A673 (cell line): ENCODE measurements around the gene KRTAP10-11. TPM values are rescaled to one million over a fixed set of nuclear protein-coding genes. Genes with fewer than 3 reads are reported as not detected.

Experiments used
- BruUV-seq: library from RNA; stranded (reverse); fragments of 400-500 nt; replicated peaks from 2 replicates; lab custom pipeline; 2021; lab: Mats Ljungman, UMichigan
- CTCF ChIA-PET: fragments of 300-600 bp; sonication (Branson Sonifier 250); formaldehyde crosslinking; loops from one replicate; lab custom pipeline; 2022; ENCODE audit warnings: antibody characterized with exemption; lab: Charles Lee
- POLR2A ChIA-PET: fragments of 300-600 bp; sonication (Branson Sonifier 250); formaldehyde crosslinking; loops from one replicate; lab custom pipeline; 2022; ENCODE audit warnings: antibody characterized with exemption; ENCODE audit not compliant: low non-redundant PET; lab: Charles Lee
- DNase-seq: peaks from one replicate; pipeline ENCODE4 v3.0.0-alpha.2; 2015; ENCODE audit warnings: low spot score
- H3K27ac ChIP-seq: fragments of 200-600 bp; sonication (generic); 2 replicates; pipeline ENCODE4 v1.5.1; 2016; ENCODE audit warnings: mixed run types, low read depth, mild to moderate bottlenecking, mixed read lengths, antibody characterized with exemption, low read length; ENCODE audit not compliant: poor library complexity, severe bottlenecking
- H3K27me3 ChIP-seq: fragments of 200-600 bp; sonication (generic); replicated peaks from 2 replicates; pipeline ENCODE4 v1.6.1; 2017; ENCODE audit warnings: mixed run types, low read depth, mild to moderate bottlenecking, mixed read lengths, antibody characterized with exemption, low read length; ENCODE audit not compliant: insufficient read depth, poor library complexity
- H3K36me3 ChIP-seq: fragments of 200-600 bp; sonication (generic); 2 replicates; pipeline ENCODE4 v1.6.1; 2016; ENCODE audit warnings: mixed run types, mild to moderate bottlenecking, mixed read lengths, antibody characterized with exemption, low read length; ENCODE audit not compliant: insufficient read depth, poor library complexity, severe bottlenecking
- H3K4me1 ChIP-seq: fragments of 200-600 bp; sonication (generic); 2 replicates; pipeline ENCODE4 v1.6.1; 2017; ENCODE audit warnings: mixed run types, mild to moderate bottlenecking, mixed read lengths, antibody characterized with exemption, low read length; ENCODE audit not compliant: insufficient read depth, poor library complexity, severe bottlenecking
- H3K4me3 ChIP-seq: fragments of 200-600 bp; sonication (generic); 2 replicates; pipeline ENCODE4 v1.5.1; 2016; ENCODE audit warnings: low read depth, mixed run types, mild to moderate bottlenecking, mixed read lengths, low read length; ENCODE audit not compliant: poor library complexity, severe bottlenecking
- H3K9me3 ChIP-seq: fragments of 200-600 bp; sonication (generic); 2 replicates; pipeline ENCODE4 v1.6.1; 2016; ENCODE audit warnings: mixed run types, low read depth, mild to moderate bottlenecking, mixed read lengths, antibody characterized with exemption, low read length; ENCODE audit not compliant: poor library complexity, severe bottlenecking
- EZH2 ChIP-seq: fragments of 200-600 bp; sonication (generic); IDR thresholded peaks from 2 replicates; pipeline ENCODE4 v1.6.1; 2017; ENCODE audit warnings: borderline replicate concordance, low read depth, mild to moderate bottlenecking, mixed read lengths, antibody characterized with exemption, low read length; ENCODE audit not compliant: poor library complexity, severe bottlenecking
- intact Hi-C: fragments of 100-400 bp; cut with micrococcal nuclease; formaldehyde crosslinking; loops from one replicate; pipeline ENCODE4 v1.10.0; 2022; ENCODE audit not compliant: unreplicated experiment
- total RNA-seq: library from RNA; stranded (reverse); gene quantifications from 2 replicates; pipeline ENCODE4 v1.2.3, GENCODE V29; 2021
- TF ChIP-seq, protein P1 (sequence below): fragments of 300-800, 200-600 bp; sonication (generic); conservative IDR thresholded peaks from 2 replicates; pipeline ENCODE4 v1.5.1; 2017; ENCODE audit warnings: low read depth, mild to moderate bottlenecking, antibody characterized with exemption, low read length, moderate library complexity, mixed read lengths

The KRTAP10-11 gene
- total RNA-seq, 1 experiment from 2014 or later, result not detected

GRCh38 chr21:44695641-44696040 is 49.4 kb downstream of the KRTAP10-11 start:
- Histone ChIP-seq H3K4me1 (peaks cover 4% of the 10 kb centered on the region), H3K36me3 (no peaks in the 10 kb centered on the region), H3K27ac (no peak overlapping the region), H3K9me3 (peaks cover 23% of the 10 kb centered on the region), H3K4me3 (no peak overlapping the region), H3K27me3 (no peaks in the 10 kb centered on the region)
- ChIA-PET POLR2A (no interaction called here), CTCF (no interaction called here)
- TF ChIP-seq, protein P1, sequence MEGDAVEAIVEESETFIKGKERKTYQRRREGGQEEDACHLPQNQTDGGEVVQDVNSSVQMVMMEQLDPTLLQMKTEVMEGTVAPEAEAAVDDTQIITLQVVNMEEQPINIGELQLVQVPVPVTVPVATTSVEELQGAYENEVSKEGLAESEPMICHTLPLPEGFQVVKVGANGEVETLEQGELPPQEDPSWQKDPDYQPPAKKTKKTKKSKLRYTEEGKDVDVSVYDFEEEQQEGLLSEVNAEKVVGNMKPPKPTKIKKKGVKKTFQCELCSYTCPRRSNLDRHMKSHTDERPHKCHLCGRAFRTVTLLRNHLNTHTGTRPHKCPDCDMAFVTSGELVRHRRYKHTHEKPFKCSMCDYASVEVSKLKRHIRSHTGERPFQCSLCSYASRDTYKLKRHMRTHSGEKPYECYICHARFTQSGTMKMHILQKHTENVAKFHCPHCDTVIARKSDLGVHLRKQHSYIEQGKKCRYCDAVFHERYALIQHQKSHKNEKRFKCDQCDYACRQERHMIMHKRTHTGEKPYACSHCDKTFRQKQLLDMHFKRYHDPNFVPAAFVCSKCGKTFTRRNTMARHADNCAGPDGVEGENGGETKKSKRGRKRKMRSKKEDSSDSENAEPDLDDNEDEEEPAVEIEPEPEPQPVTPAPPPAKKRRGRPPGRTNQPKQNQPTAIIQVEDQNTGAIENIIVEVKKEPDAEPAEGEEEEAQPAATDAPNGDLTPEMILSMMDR, result no peak
- TF ChIP-seq EZH2, result no peak
- no peak for DNase-seq
- intact Hi-C loops, result no loop called here
- BruUV-seq, result no TSS peak

- intact Hi-C loops, result no loop called here
- ChIA-PET CTCF (no interaction called here), POLR2A (no interaction called here)
- Histone ChIP-seq H3K27ac (no peak overlapping the region), H3K4me1 (peaks cover 3% of the 10 kb centered on the region), H3K9me3 (peaks cover 23% of the 10 kb centered on the region), H3K27me3 (no peaks in the 10 kb centered on the region), H3K36me3 (no peaks in the 10 kb centered on the region), H3K4me3 (no peak overlapping the region)
- TF ChIP-seq, protein P1, result no peak
- no peak for TF ChIP-seq EZH2
- DNase-seq, result no peak
- no TSS peak for BruUV-seq
Observed at GRCh38 chr21:44696572-44696971, 50.4 kb downstream of the KRTAP10-11 start.

Other genes with a start within 250 kb of the KRTAP10-11 start
- 1.5 and 3.1 TPM in 2 replicates for gene LRRC3, start 190.9 kb upstream of the KRTAP10-11 start, total RNA-seq
- gene KRTAP10-1, start 106.2 kb upstream of the KRTAP10-11 start, total RNA-seq, result 0.28 and 0.47 TPM in 2 replicates
- 0.26 and 0.69 TPM in 2 replicates for gene KRTAP10-2, start 94.9 kb upstream of the KRTAP10-11 start, total RNA-seq
- gene KRTAP10-3, start 87.6 kb upstream of the KRTAP10-11 start, total RNA-seq, result 0.62 TPM in 1 of 2 replicates, not detected in the other
- not detected in 2 replicates for gene KRTAP10-4, start 72.7 kb upstream of the KRTAP10-11 start, total RNA-seq
- gene KRTAP10-5, start 65.8 kb upstream of the KRTAP10-11 start, total RNA-seq, result 0.33 TPM in 1 of 2 replicates, not detected in the other
- 0.39 TPM in 1 of 2 replicates, not detected in the other for gene KRTAP10-6, start 53.9 kb upstream of the KRTAP10-11 start, total RNA-seq
- gene KRTAP10-7, start 45.8 kb upstream of the KRTAP10-11 start, total RNA-seq, result not detected in 2 replicates
- not detected in 2 replicates for gene KRTAP10-8, start 34.3 kb upstream of the KRTAP10-11 start, total RNA-seq
- gene KRTAP10-9, start 19.3 kb upstream of the KRTAP10-11 start, total RNA-seq, result not detected in 2 replicates
- not detected in 2 replicates for gene KRTAP10-10, start 9.1 kb upstream of the KRTAP10-11 start, total RNA-seq
- gene KRTAP12-4, start 8.2 kb downstream of the KRTAP10-11 start, total RNA-seq, result 0.81 and 1.0 TPM in 2 replicates
- not detected in 2 replicates for gene KRTAP12-3, start 11.5 kb downstream of the KRTAP10-11 start, total RNA-seq
- 1.6 and 1.8 TPM in 2 replicates for gene KRTAP12-2, start 20.5 kb downstream of the KRTAP10-11 start, total RNA-seq
- 0.80 and 2.8 TPM in 2 replicates for gene KRTAP12-1, start 35.7 kb downstream of the KRTAP10-11 start, total RNA-seq
- gene KRTAP10-12, start 50.8 kb downstream of the KRTAP10-11 start, total RNA-seq, result not detected in 2 replicates
- 8.3 and 12.4 TPM in 2 replicates for gene TSPEAR, start 65.2 kb downstream of the KRTAP10-11 start, total RNA-seq
- 204 and 212 TPM in 2 replicates for gene UBE2G2, start 155.4 kb downstream of the KRTAP10-11 start, total RNA-seq
- gene SUMO3, start 171.6 kb downstream of the KRTAP10-11 start, total RNA-seq, result 124 and 132 TPM in 2 replicates
- 216 and 217 TPM in 2 replicates for gene PTTG1IP, start 227.3 kb downstream of the KRTAP10-11 start, total RNA-seq